CD4-positive, alpha-beta T cell (primary cell): ENCODE results near the gene SLCO1A2. TPM values are rescaled to one million over a fixed set of nuclear protein-coding genes. Genes with fewer than 3 reads are reported as not detected.

Experiments used
- ATAC-seq: fragments of 200-7000 bp; cut with Tn5 transposase; one replicate; pipeline ENCODE4 v1.10.0; 2022; ENCODE audit warnings: mild to moderate bottlenecking; ENCODE audit not compliant: poor library complexity
- CTCF ChIA-PET: fragments of 350-600 bp; sonication (Branson Sonifier 250); formaldehyde crosslinking; loops from one replicate; lab custom pipeline; 2021; ENCODE audit warnings: antibody characterized with exemption, inconsistent platforms; lab: Charles Lee
- POLR2A ChIA-PET: fragments of 350-600 bp; sonication (Branson Sonifier 250); formaldehyde crosslinking; loops from one replicate; lab custom pipeline; 2021; ENCODE audit warnings: antibody characterized with exemption, inconsistent platforms; lab: Charles Lee
- DNase-seq, 14 experiments: peaks; one replicate each; pipeline ENCODE4 v3.0.0-alpha.2; 2013 to 2020; ENCODE audit warnings: mixed read lengths in 2 of 14
- H3K27ac ChIP-seq, 2 donors: one replicate each; pipeline versions ENCODE4 v1.5.1 to v1.7.0; 2013; ENCODE audit warnings: low read length in 2 of 2, low read depth in 1 of 2, mild to moderate bottlenecking in 1 of 2
- H3K27me3 ChIP-seq, 2 experiments: 1 replicate in 1 of 2; 2 replicates in 1 of 2; pipeline versions ENCODE4 v1.6.1 to v1.7.0; 2013; ENCODE audit warnings: low read length in 2 of 2, control low read depth in 1 of 2, mild to moderate bottlenecking in 1 of 2, moderate library complexity in 1 of 2; ENCODE audit not compliant: insufficient read depth in 2 of 2, control insufficient read depth in 1 of 2
- H3K36me3 ChIP-seq: one replicate; pipeline ENCODE4 v1.6.1; 2013; ENCODE audit warnings: low read length, control low read depth; ENCODE audit not compliant: insufficient read depth
- H3K4me1 ChIP-seq: one replicate; pipeline ENCODE4 v1.6.1; 2013; ENCODE audit warnings: low read length, control low read depth; ENCODE audit not compliant: insufficient read depth
- H3K4me3 ChIP-seq: one replicate; pipeline ENCODE4 v1.5.1; 2013; ENCODE audit warnings: mild to moderate bottlenecking, low read length, moderate library complexity
- H3K9me3 ChIP-seq, 2 experiments: 1 replicate in 1 of 2; 2 replicates in 1 of 2; pipeline versions ENCODE4 v1.6.1 to v1.7.0; 2013; ENCODE audit warnings: low read length in 2 of 2, mild to moderate bottlenecking in 2 of 2, control low read depth in 1 of 2, moderate library complexity in 1 of 2; ENCODE audit not compliant: control insufficient read depth in 1 of 2, insufficient read depth in 1 of 2
- H3K27ac Mint-ChIP-seq: one replicate; pipeline ENCODE4 v1.8.0; 2020; ENCODE audit warnings: mixed read lengths
- H3K27me3 Mint-ChIP-seq: one replicate; pipeline ENCODE4 v1.8.0; 2021; ENCODE audit warnings: mixed read lengths
- H3K36me3 Mint-ChIP-seq: one replicate; pipeline ENCODE4 v1.8.0; 2021; ENCODE audit warnings: low read depth, mixed read lengths
- H3K4me1 Mint-ChIP-seq: one replicate; pipeline ENCODE4 v1.8.0; 2021; ENCODE audit warnings: low read depth, mixed read lengths
- H3K4me3 Mint-ChIP-seq: one replicate; pipeline ENCODE4 v1.8.0; 2020; ENCODE audit warnings: mild to moderate bottlenecking, mixed read lengths
- H3K9me3 Mint-ChIP-seq: one replicate; pipeline ENCODE4 v1.8.0; 2020; ENCODE audit warnings: mixed read lengths
- intact Hi-C, 2 experiments: fragments of 100-400 bp; cut with DNase I in 1 of 2; cut with micrococcal nuclease in 1 of 2; formaldehyde crosslinking; loops; one replicate each; pipeline versions ENCODE4 v1.15.1 to v1.9.0; 2023 to 2025; cut with DNase I, micrococcal nuclease
- total RNA-seq, 174 experiments: library from RNA in 2 of 174; stranded (reverse) in 2 of 174; gene quantifications; one replicate each; pipeline ENCODE4 v1.2.3 and lab custom pipeline; 2021 to 2026
- TF ChIP-seq, protein P1 (sequence below): fragments of 200-600 bp; IDR thresholded peaks from one replicate; pipeline ENCODE4 v1.8.0; 2022; ENCODE audit warnings: antibody characterized with exemption, mild to moderate bottlenecking

The SLCO1A2 gene
- total RNA-seq, 2 experiments from 2014 or later = not detected

DNA sequence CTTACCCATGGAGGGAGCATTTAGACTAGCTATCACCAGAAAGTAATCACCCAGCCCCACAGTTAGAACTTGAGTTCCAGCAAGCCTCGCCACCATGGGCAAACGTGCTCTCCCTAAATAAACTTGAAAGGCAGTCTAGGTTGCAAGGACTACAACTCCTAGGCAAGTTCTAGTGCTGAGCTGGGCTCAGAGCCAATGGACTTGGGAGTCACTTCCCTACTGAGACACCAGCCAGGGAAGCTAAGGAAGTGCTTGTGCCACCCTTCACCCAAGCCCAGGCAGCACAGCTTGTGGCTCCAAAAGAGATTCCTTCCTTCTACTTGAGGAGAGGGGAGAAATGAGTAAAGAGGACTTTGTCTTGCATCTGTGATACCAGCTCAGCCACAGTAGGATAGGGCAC lies 57.9 kb downstream of the SLCO1A2 start:
- no peaks in the 10 kb centered on the region for H3K36me3 Mint-ChIP-seq
- TF ChIP-seq, protein P1, sequence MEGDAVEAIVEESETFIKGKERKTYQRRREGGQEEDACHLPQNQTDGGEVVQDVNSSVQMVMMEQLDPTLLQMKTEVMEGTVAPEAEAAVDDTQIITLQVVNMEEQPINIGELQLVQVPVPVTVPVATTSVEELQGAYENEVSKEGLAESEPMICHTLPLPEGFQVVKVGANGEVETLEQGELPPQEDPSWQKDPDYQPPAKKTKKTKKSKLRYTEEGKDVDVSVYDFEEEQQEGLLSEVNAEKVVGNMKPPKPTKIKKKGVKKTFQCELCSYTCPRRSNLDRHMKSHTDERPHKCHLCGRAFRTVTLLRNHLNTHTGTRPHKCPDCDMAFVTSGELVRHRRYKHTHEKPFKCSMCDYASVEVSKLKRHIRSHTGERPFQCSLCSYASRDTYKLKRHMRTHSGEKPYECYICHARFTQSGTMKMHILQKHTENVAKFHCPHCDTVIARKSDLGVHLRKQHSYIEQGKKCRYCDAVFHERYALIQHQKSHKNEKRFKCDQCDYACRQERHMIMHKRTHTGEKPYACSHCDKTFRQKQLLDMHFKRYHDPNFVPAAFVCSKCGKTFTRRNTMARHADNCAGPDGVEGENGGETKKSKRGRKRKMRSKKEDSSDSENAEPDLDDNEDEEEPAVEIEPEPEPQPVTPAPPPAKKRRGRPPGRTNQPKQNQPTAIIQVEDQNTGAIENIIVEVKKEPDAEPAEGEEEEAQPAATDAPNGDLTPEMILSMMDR = no peak
- no peak overlapping the region for H3K27ac Mint-ChIP-seq
- intact Hi-C loops = no loop called here
- no peak for ATAC-seq
- no peak overlapping the region for H3K4me3 Mint-ChIP-seq
- H3K27me3 ChIP-seq = peaks cover 5 to 9% of the 10 kb centered on the region in 2 experiments
- no peak for DNase-seq
- H3K4me3 ChIP-seq = no peak overlapping the region
- POLR2A ChIA-PET = no interaction called here
- CTCF ChIA-PET = no interaction called here
- no peaks in the 10 kb centered on the region for H3K36me3 ChIP-seq
- H3K9me3 Mint-ChIP-seq = no peaks in the 10 kb centered on the region
- H3K27me3 Mint-ChIP-seq = peaks cover 52% of the 10 kb centered on the region
- no peak overlapping the region for H3K27ac ChIP-seq
- H3K4me1 Mint-ChIP-seq = no peaks in the 10 kb centered on the region
- H3K4me1 ChIP-seq = no peaks in the 10 kb centered on the region
- no peaks in the 10 kb centered on the region for H3K9me3 ChIP-seq

GRCh38 chr12:21265932-21266331 lies 68.8 kb downstream of the SLCO1A2 start:
- Histone ChIP-seq H3K27me3 (peaks cover 0 to 5% of the 10 kb centered on the region in 2 experiments), H3K36me3 (no peaks in the 10 kb centered on the region), H3K4me1 (no peaks in the 10 kb centered on the region), H3K27ac (no peak overlapping the region), H3K9me3 (no peaks in the 10 kb centered on the region), H3K4me3 (no peak overlapping the region)
- Mint-ChIP-seq H3K36me3 (no peaks in the 10 kb centered on the region), H3K4me3 (no peak overlapping the region), H3K27ac (no peak overlapping the region), H3K9me3 (peaks cover 9% of the 10 kb centered on the region), H3K27me3 (peaks cover 9% of the 10 kb centered on the region), H3K4me1 (no peaks in the 10 kb centered on the region)
- CTCF ChIA-PET = no interaction called here
- intact Hi-C loops = no loop called here
- DNase-seq (no peak), ATAC-seq (no peak)
- TF ChIP-seq, protein P1 = no peak
- POLR2A ChIA-PET = no interaction called here

GRCh38 chr12:21264232-21264631 lies 70.5 kb downstream of the SLCO1A2 start:
- POLR2A ChIA-PET = no interaction called here
- no peak for ATAC-seq

More at GRCh38 chr12:21264232-21264631, 70.5 kb downstream of the SLCO1A2 start:
- H3K4me3 Mint-ChIP-seq = no peak overlapping the region
- H3K27ac Mint-ChIP-seq = no peak overlapping the region
- CTCF ChIA-PET = no interaction called here
- peaks cover 0 to 1% of the 10 kb centered on the region in 2 experiments for H3K27me3 ChIP-seq
- H3K36me3 Mint-ChIP-seq = no peaks in the 10 kb centered on the region
- H3K36me3 ChIP-seq = no peaks in the 10 kb centered on the region
- H3K9me3 ChIP-seq = no peaks in the 10 kb centered on the region
- no peaks in the 10 kb centered on the region for H3K4me1 ChIP-seq
- intact Hi-C loops = no loop called here
- no peak for DNase-seq
- H3K4me1 Mint-ChIP-seq = no peaks in the 10 kb centered on the region
- TF ChIP-seq, protein P1 = no peak
- H3K27me3 Mint-ChIP-seq = peaks cover 9% of the 10 kb centered on the region
- peaks cover 9% of the 10 kb centered on the region for H3K9me3 Mint-ChIP-seq
- H3K4me3 ChIP-seq = no peak overlapping the region
- no peak overlapping the region for H3K27ac ChIP-seq
